ENCODE results near the gene CHPF.

Gene CHPF

GRCh38 chr2:219569041-219569440, 25.4 kb upstream of the CHPF start:
- H3K27me3 ChIP-seq (ENCODE audit: low read length) = no peaks in the 10 kb centered on the region
- H3K36me3 ChIP-seq (ENCODE audit: low read length) = no peaks in the 10 kb centered on the region
- H2AFZ ChIP-seq (ENCODE audit: low read depth, low read length, severe bottlenecking) = no peak overlapping the region
- H3K27ac ChIP-seq (ENCODE audit: low read depth, low read length) = no peak overlapping the region
- H3K79me2 ChIP-seq (ENCODE audit: insufficient read depth, low read length) = no peaks in the 10 kb centered on the region
- no peak overlapping the region for H3K4me2 ChIP-seq (ENCODE audit: low read depth, low read length, poor library complexity, severe bottlenecking)
- H3K9me3 ChIP-seq (ENCODE audit: insufficient read depth, low read length) = no peaks in the 10 kb centered on the region
- no peak overlapping the region for H3K4me3 ChIP-seq (ENCODE audit: insufficient read depth, low read length, poor library complexity, severe bottlenecking)
- no peaks in the 10 kb centered on the region for H3F3A ChIP-seq (ENCODE audit: insufficient read depth)
- no peak overlapping the region for H3K9ac ChIP-seq (ENCODE audit: low read length)
- no peak for TF ChIP-seq CTCF (IDR thresholded peaks at IDR 0.05; ENCODE audit: insufficient read depth, low read length, poor library complexity, severe bottlenecking)
- TF ChIP-seq EZH2phosphoT487 (conservative IDR thresholded peaks at IDR 0.05; ENCODE audit: low read length) = no peak
- H3K9me2 ChIP-seq (replicated peaks; ENCODE audit: insufficient read depth, low read length) = no peaks in the 10 kb centered on the region
- no peaks in the 10 kb centered on the region for H4K20me1 ChIP-seq (ENCODE audit: low read depth, low read length)

GRCh38 chr2:219567791-219568361, 24.3 kb upstream of the CHPF start:
- Histone ChIP-seq H3K27ac (ENCODE audit: low read depth, low read length) (no peak overlapping the region), H3K9me2 (replicated peaks; ENCODE audit: insufficient read depth, low read length) (no peaks in the 10 kb centered on the region), H3K9ac (ENCODE audit: low read length) (no peak overlapping the region), H3F3A (ENCODE audit: insufficient read depth) (no peaks in the 10 kb centered on the region), H3K36me3 (ENCODE audit: low read length) (no peaks in the 10 kb centered on the region), H2AFZ (ENCODE audit: low read depth, low read length, severe bottlenecking) (no peak overlapping the region), H3K27me3 (ENCODE audit: low read length) (no peaks in the 10 kb centered on the region), H3K9me3 (ENCODE audit: insufficient read depth, low read length) (no peaks in the 10 kb centered on the region), H3K79me2 (ENCODE audit: insufficient read depth, low read length) (no peaks in the 10 kb centered on the region), H3K4me3 (ENCODE audit: insufficient read depth, low read length, poor library complexity, severe bottlenecking) (no peak overlapping the region), H4K20me1 (ENCODE audit: low read depth, low read length) (no peaks in the 10 kb centered on the region), H3K4me2 (ENCODE audit: low read depth, low read length, poor library complexity, severe bottlenecking) (no peak overlapping the region)
- TF ChIP-seq EZH2phosphoT487 (conservative IDR thresholded peaks at IDR 0.05; ENCODE audit: low read length) (no peak), CTCF (IDR thresholded peaks at IDR 0.05; ENCODE audit: insufficient read depth, low read length, poor library complexity, severe bottlenecking) (no peak)

- H3K36me3 ChIP-seq (ENCODE audit: low read length) = no peaks in the 10 kb centered on the region
- H3K4me3 ChIP-seq (ENCODE audit: insufficient read depth, low read length, poor library complexity, severe bottlenecking) = no peak overlapping the region
- no peaks in the 10 kb centered on the region for H3K79me2 ChIP-seq (ENCODE audit: insufficient read depth, low read length)
- no peak overlapping the region for H3K27ac ChIP-seq (ENCODE audit: low read depth, low read length)
- no peaks in the 10 kb centered on the region for H3F3A ChIP-seq (ENCODE audit: insufficient read depth)
- TF ChIP-seq EZH2phosphoT487 (conservative IDR thresholded peaks at IDR 0.05; ENCODE audit: low read length) (no peak), CTCF (IDR thresholded peaks at IDR 0.05; ENCODE audit: insufficient read depth, low read length, poor library complexity, severe bottlenecking) (no peak)
- no peaks in the 10 kb centered on the region for H3K9me2 ChIP-seq (replicated peaks; ENCODE audit: insufficient read depth, low read length)
- no peak overlapping the region for H3K9ac ChIP-seq (ENCODE audit: low read length)
- no peak overlapping the region for H2AFZ ChIP-seq (ENCODE audit: low read depth, low read length, severe bottlenecking)
- no peaks in the 10 kb centered on the region for H4K20me1 ChIP-seq (ENCODE audit: low read depth, low read length)
- H3K4me2 ChIP-seq (ENCODE audit: low read depth, low read length, poor library complexity, severe bottlenecking) = no peak overlapping the region
- H3K9me3 ChIP-seq (ENCODE audit: insufficient read depth, low read length) = no peaks in the 10 kb centered on the region
- H3K27me3 ChIP-seq (ENCODE audit: low read length) = no peaks in the 10 kb centered on the region
Observed at GRCh38 chr2:219567131-219567530, 23.5 kb upstream of the CHPF start.

Measured in SU-DHL-6 (cell line).